SK-N-MC (cell line): Measurements from ENCODE around the gene SPINT3.

Source experiments
- EZH2 ChIP-seq: fragments of 200-600 bp; sonication (generic); IDR thresholded peaks from one replicate; pipeline ENCODE4 v1.6.1; 2017; ENCODE audit warnings: antibody characterized with exemption
- POLR2AphosphoS5 ChIP-seq: IDR thresholded peaks from 2 replicates; pipeline ENCODE4 v1.6.1; 2012; ENCODE audit warnings: mild to moderate bottlenecking, low read depth, low read length, borderline replicate concordance

DNA sequence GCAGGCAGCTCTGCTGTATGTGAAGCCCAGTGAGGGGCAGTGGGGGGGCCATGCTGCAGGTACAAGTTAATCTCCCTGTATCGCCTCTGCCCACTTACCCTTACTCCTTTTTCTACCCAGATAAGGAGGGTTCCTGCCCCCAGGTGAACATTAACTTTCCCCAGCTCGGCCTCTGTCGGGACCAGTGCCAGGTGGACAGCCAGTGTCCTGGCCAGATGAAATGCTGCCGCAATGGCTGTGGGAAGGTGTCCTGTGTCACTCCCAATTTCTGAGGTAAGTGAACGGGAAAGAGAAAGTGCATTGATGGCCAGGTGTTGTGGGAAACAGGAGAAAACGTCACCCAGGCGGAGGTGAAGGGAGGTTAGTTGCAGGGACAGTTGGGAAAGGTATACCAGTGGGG lies 35.6 kb downstream of the SPINT3 start:
- TF ChIP-seq POLR2AphosphoS5 = no peak
- no peak for TF ChIP-seq EZH2
